Measurements from ENCODE around the gene LSM14A. TPM values are rescaled to one million over a fixed set of nuclear protein-coding genes. Genes with fewer than 3 reads are reported as not detected.
"Not testable (repeated sequence)": the region's sequence is repeated elsewhere in the genome, so short reads cannot be mapped to it uniquely, and the experiment has no call there.

The LSM14A gene
- polyA plus RNA-seq, 1 donor: 105 TPM

GRCh38 chr19:34188408-34188807, 16.1 kb downstream of the LSM14A start:
- no peaks in the 10 kb centered on the region for H3K27me3 ChIP-seq (ENCODE audit: control insufficient read depth, insufficient read depth, low read length)
- no peak for DNase-seq
- no peaks in the 10 kb centered on the region for H3K4me1 ChIP-seq (ENCODE audit: control insufficient read depth, insufficient read depth, low read length)
- H3K9me3 ChIP-seq (ENCODE audit: control insufficient read depth, low read depth, low read length): no peaks in the 10 kb centered on the region
- H3K27ac ChIP-seq (ENCODE audit: low read length): no peak overlapping the region
- no peak overlapping the region for H3K4me3 ChIP-seq (ENCODE audit: low read length)
- H3K36me3 ChIP-seq (ENCODE audit: control insufficient read depth, insufficient read depth, low read length): no peaks in the 10 kb centered on the region
- 92% methylated on average over 2 of the region's 4 CpGs for WGBS (ENCODE audit: insufficient coverage, low lambda C conversion rate)

DNA sequence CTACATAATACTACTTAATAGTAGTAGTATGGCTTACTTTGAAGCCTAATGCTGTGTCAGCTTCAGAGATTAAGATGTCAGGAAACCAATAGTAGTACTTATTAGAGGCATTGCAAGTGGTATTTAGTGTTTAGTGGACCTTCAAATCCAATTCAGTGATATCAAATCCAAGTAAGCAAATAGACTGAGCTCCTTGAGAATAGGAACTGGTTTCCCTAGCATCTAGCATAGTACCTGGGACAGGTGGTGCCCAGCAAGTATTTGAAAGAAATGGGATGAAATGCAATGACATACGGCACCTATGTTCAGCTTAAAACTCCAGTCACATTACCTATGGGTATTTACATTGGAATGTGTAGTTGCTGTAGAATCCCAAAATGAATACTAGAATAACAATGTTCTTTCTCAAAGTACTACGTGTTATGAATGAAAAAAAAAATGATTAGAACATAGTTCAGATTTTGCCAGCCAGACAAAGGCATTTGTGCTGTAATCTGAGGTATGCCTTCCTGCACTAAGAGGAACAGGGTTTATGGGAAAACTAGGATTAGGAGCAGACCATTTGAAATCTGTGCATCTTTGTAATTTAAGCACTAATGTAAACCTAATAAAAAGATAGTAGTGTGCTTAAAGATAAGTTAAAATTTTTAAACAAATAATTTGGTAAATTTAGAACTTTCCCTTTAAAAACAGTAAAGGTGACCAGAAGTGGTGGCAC, 17.1 kb downstream of the LSM14A start:
- Histone ChIP-seq H3K4me1 (ENCODE audit: control insufficient read depth, insufficient read depth, low read length) (no peaks in the 10 kb centered on the region), H3K4me3 (ENCODE audit: low read length) (no peak overlapping the region), H3K27ac (ENCODE audit: low read length) (no peak overlapping the region), H3K27me3 (ENCODE audit: control insufficient read depth, insufficient read depth, low read length) (no peaks in the 10 kb centered on the region), H3K9me3 (ENCODE audit: control insufficient read depth, low read depth, low read length) (no peaks in the 10 kb centered on the region), H3K36me3 (ENCODE audit: control insufficient read depth, insufficient read depth, low read length) (peaks cover 2% of the 10 kb centered on the region)
- DNase-seq: no peak
- 75% methylated on average over 1 of the region's 2 CpGs for WGBS (ENCODE audit: insufficient coverage, low lambda C conversion rate)

GRCh38 chr19:34189917-34190425, 17.7 kb downstream of the LSM14A start:
- no peak for DNase-seq
- H3K4me3 ChIP-seq (ENCODE audit: low read length): no peak overlapping the region
- H3K27ac ChIP-seq (ENCODE audit: low read length): no peak overlapping the region
- H3K4me1 ChIP-seq (ENCODE audit: control insufficient read depth, insufficient read depth, low read length): no peaks in the 10 kb centered on the region
- 13% methylated on average over 1 of the region's 1 CpG for WGBS (ENCODE audit: insufficient coverage, low lambda C conversion rate)
- no peaks in the 10 kb centered on the region for H3K9me3 ChIP-seq (ENCODE audit: control insufficient read depth, low read depth, low read length)
- no peaks in the 10 kb centered on the region for H3K27me3 ChIP-seq (ENCODE audit: control insufficient read depth, insufficient read depth, low read length)
- peaks cover 7% of the 10 kb centered on the region for H3K36me3 ChIP-seq (ENCODE audit: control insufficient read depth, insufficient read depth, low read length)

DNA sequence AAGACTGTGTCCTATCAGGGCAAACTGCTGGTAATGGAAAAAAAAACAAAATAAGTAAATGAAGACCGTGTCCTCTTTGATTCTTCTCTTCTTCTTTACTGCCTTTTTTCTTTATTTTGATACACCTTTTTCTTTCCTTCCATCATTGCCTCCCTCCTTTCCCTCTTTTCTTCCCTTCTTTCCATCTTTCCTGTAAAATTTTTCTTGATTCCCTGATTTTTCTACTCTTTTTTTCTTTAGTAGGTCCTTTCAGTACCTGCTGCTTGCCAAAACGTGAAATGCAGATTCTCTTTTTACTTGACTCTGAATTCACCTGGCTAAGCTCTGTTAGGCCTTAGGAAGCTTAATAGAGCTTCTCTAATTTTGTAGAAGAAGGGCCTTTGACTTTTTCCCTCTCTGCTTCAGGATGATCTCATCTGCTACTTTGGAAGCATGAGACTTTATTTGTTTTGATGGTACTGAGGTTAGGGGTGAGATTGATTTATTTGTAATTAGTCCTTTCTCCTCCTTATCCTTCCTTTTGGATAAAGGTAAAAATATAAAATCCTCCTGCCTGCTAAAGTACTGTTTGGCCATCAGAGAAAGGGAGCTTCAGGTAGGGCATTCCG, 19.2 kb downstream of the LSM14A start:
- no peak overlapping the region for H3K4me3 ChIP-seq (ENCODE audit: low read length)
- 65% methylated on average over 2 of the region's 3 CpGs for WGBS (ENCODE audit: insufficient coverage, low lambda C conversion rate)
- no peak overlapping the region for H3K27ac ChIP-seq (ENCODE audit: low read length)
- no peaks in the 10 kb centered on the region for H3K9me3 ChIP-seq (ENCODE audit: control insufficient read depth, low read depth, low read length)
- peaks cover 16% of the 10 kb centered on the region for H3K36me3 ChIP-seq (ENCODE audit: control insufficient read depth, insufficient read depth, low read length)
- no peaks in the 10 kb centered on the region for H3K4me1 ChIP-seq (ENCODE audit: control insufficient read depth, insufficient read depth, low read length)
- H3K27me3 ChIP-seq (ENCODE audit: control insufficient read depth, insufficient read depth, low read length): no peaks in the 10 kb centered on the region
- no peak for DNase-seq

GRCh38 chr19:34193439-34193838, 21.1 kb downstream of the LSM14A start:
- DNase-seq: no peak
- Histone ChIP-seq H3K4me3 (ENCODE audit: low read length) (no peak overlapping the region), H3K4me1 (ENCODE audit: control insufficient read depth, insufficient read depth, low read length) (no peaks in the 10 kb centered on the region), H3K27me3 (ENCODE audit: control insufficient read depth, insufficient read depth, low read length) (no peaks in the 10 kb centered on the region), H3K27ac (ENCODE audit: low read length) (no peak overlapping the region), H3K9me3 (ENCODE audit: control insufficient read depth, low read depth, low read length) (no peaks in the 10 kb centered on the region), H3K36me3 (ENCODE audit: control insufficient read depth, insufficient read depth, low read length) (peaks cover 29% of the 10 kb centered on the region)
- no CpG with 5 or more reads among the region's 2 CpGs for WGBS (ENCODE audit: insufficient coverage, low lambda C conversion rate)

- Histone ChIP-seq H3K36me3 (ENCODE audit: control insufficient read depth, insufficient read depth, low read length) (peaks cover 30% of the 10 kb centered on the region), H3K9me3 (ENCODE audit: control insufficient read depth, low read depth, low read length) (no peaks in the 10 kb centered on the region), H3K4me1 (ENCODE audit: control insufficient read depth, insufficient read depth, low read length) (no peaks in the 10 kb centered on the region), H3K4me3 (ENCODE audit: low read length) (no peak overlapping the region), H3K27ac (ENCODE audit: low read length) (no peak overlapping the region), H3K27me3 (ENCODE audit: control insufficient read depth, insufficient read depth, low read length) (no peaks in the 10 kb centered on the region)
- WGBS (ENCODE audit: insufficient coverage, low lambda C conversion rate): no CpG with 5 or more reads among the region's 4 CpGs
- no peak for DNase-seq
Observed at GRCh38 chr19:34193876-34194275, 21.6 kb downstream of the LSM14A start.

- WGBS (ENCODE audit: insufficient coverage, low lambda C conversion rate): no CpG with 5 or more reads among the region's 6 CpGs
- H3K36me3 ChIP-seq (ENCODE audit: control insufficient read depth, insufficient read depth, low read length): peaks cover 45% of the 10 kb centered on the region
- H3K9me3 ChIP-seq (ENCODE audit: control insufficient read depth, low read depth, low read length): no peaks in the 10 kb centered on the region
- no peak overlapping the region for H3K27ac ChIP-seq (ENCODE audit: low read length)
- DNase-seq: no peak
- no peak overlapping the region for H3K4me3 ChIP-seq (ENCODE audit: low read length)
- no peaks in the 10 kb centered on the region for H3K4me1 ChIP-seq (ENCODE audit: control insufficient read depth, insufficient read depth, low read length)
- H3K27me3 ChIP-seq (ENCODE audit: control insufficient read depth, insufficient read depth, low read length): no peaks in the 10 kb centered on the region
Observed at GRCh38 chr19:34201133-34201532, 28.8 kb downstream of the LSM14A start.

GRCh38 chr19:34205324-34205723, 33.0 kb downstream of the LSM14A start:
- H3K27ac ChIP-seq (ENCODE audit: low read length); H3K27me3 ChIP-seq (ENCODE audit: control insufficient read depth, insufficient read depth, low read length); H3K4me1 ChIP-seq (ENCODE audit: control insufficient read depth, insufficient read depth, low read length); DNase-seq; H3K4me3 ChIP-seq (ENCODE audit: low read length); H3K9me3 ChIP-seq (ENCODE audit: control insufficient read depth, low read depth, low read length): not testable (repeated sequence)
- 100% methylated on average over 1 of the region's 7 CpGs for WGBS (ENCODE audit: insufficient coverage, low lambda C conversion rate)
- peaks cover 40% of the 10 kb centered on the region for H3K36me3 ChIP-seq (ENCODE audit: control insufficient read depth, insufficient read depth, low read length)

GRCh38 chr19:34208291-34208884, 36.1 kb downstream of the LSM14A start:
- Histone ChIP-seq H3K27ac (ENCODE audit: low read length) (no peak overlapping the region), H3K4me3 (ENCODE audit: low read length) (no peak overlapping the region), H3K4me1 (ENCODE audit: control insufficient read depth, insufficient read depth, low read length) (no peaks in the 10 kb centered on the region), H3K27me3 (ENCODE audit: control insufficient read depth, insufficient read depth, low read length) (no peaks in the 10 kb centered on the region), H3K36me3 (ENCODE audit: control insufficient read depth, insufficient read depth, low read length) (peaks cover 48% of the 10 kb centered on the region), H3K9me3 (ENCODE audit: control insufficient read depth, low read depth, low read length) (no peaks in the 10 kb centered on the region)
- no CpG with 5 or more reads among the region's 1 CpG for WGBS (ENCODE audit: insufficient coverage, low lambda C conversion rate)
- DNase-seq: no peak

DNA sequence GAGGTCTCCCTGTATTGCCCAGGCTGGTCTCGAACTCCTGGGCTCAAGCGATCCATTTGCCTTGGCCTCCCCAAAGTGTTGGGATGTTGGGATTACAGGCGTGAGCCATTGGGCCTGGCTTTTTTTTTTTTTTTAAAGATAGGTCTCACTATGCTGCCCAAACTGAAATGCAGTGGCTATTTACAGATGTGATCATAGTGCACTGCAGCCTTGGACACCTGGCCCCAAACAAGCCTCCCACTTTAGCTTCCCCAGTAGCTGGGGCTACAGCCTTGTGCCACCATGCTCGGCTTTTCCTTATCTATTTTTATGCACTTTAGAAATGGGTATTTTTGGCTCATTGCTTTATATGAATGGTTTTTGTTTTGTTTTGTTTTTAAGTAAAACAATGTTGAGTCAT, 37.4 kb downstream of the LSM14A start:
- Histone ChIP-seq H3K4me1 (ENCODE audit: control insufficient read depth, insufficient read depth, low read length) (no peaks in the 10 kb centered on the region), H3K36me3 (ENCODE audit: control insufficient read depth, insufficient read depth, low read length) (peaks cover 57% of the 10 kb centered on the region), H3K27ac (ENCODE audit: low read length) (no peak overlapping the region), H3K9me3 (ENCODE audit: control insufficient read depth, low read depth, low read length) (no peaks in the 10 kb centered on the region), H3K27me3 (ENCODE audit: control insufficient read depth, insufficient read depth, low read length) (no peaks in the 10 kb centered on the region), H3K4me3 (ENCODE audit: low read length) (no peak overlapping the region)
- no peak for DNase-seq
- no CpG with 5 or more reads among the region's 4 CpGs for WGBS (ENCODE audit: insufficient coverage, low lambda C conversion rate)
